ENCODE measurements around the gene UGT1A9.

DNA sequence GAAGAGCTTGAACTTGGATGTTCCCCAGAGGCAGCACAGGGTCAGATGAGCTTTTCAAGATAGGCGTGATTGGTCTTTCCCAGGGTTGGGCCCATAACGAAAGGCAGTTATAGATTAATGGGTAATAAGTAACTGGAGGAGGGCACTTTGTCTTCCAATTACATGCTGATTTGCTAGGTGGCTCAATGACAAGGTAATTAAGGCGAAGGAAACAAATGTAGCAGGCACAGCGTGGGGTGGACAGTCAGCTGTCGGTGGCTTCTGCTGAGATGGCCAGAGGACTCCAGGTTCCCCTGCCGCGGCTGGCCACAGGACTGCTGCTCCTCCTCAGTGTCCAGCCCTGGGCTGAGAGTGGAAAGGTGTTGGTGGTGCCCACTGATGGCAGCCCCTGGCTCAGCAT, 46.9 kb downstream of the UGT1A9 start, which contains the start of gene UGT1A4:
- TF ChIP-seq, protein P1, sequence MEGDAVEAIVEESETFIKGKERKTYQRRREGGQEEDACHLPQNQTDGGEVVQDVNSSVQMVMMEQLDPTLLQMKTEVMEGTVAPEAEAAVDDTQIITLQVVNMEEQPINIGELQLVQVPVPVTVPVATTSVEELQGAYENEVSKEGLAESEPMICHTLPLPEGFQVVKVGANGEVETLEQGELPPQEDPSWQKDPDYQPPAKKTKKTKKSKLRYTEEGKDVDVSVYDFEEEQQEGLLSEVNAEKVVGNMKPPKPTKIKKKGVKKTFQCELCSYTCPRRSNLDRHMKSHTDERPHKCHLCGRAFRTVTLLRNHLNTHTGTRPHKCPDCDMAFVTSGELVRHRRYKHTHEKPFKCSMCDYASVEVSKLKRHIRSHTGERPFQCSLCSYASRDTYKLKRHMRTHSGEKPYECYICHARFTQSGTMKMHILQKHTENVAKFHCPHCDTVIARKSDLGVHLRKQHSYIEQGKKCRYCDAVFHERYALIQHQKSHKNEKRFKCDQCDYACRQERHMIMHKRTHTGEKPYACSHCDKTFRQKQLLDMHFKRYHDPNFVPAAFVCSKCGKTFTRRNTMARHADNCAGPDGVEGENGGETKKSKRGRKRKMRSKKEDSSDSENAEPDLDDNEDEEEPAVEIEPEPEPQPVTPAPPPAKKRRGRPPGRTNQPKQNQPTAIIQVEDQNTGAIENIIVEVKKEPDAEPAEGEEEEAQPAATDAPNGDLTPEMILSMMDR (IDR thresholded peaks at IDR 0.05) = no peak
- TF ChIP-seq POLR2A (IDR thresholded peaks at IDR 0.05) = no peak

Data from thyroid gland (tissue), 4 donors.